Activated CD4-positive, alpha-beta T cell treated with anti-CD3 and anti-CD28 coated beads, Interleukin-2, amount 50 U/mL, for 48 hours (primary cell): ENCODE data around the gene DUS1L.

Source experiments
- DNase-seq, 2 experiments: peaks; one replicate each; pipeline ENCODE4 v3.0.0-alpha.2; 2020

Gene DUS1L

DNA sequence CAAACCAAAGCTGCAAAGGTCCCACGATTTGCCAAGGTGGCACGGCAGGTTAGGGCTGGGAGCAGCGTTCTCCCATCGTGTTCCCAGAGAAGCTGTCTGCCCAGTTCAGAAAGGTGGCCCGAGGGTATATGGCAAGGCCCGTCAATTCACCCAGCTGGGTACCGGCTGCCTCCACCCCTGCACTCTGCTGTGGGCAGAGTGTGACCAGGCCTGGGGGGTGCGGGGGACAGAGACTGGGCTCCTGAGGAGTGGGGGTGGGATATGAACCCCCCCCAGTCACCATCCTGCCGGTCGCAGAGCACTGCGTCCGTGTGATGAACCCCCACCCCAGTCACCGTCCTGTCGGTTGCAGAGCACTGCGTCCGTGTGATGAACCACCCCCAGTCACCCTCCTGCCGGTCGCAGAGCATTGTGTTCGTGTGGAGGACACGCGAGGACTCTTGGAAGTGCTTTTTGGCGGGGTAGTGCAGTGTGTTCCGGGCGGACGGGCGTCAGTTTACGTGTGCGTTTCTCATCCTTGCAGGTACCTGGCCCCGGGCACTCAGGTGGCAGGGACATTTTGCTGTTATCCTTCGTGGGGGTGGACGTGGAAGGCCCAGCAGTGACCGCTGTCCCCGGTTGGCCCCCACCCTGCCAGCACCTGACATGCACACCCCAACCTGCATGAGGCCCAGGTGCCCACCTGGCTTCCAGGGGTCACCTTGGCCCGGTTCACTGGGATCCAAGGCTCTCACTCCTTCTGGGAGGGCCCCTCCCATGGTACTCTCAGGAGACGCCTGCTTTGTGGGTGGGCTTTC, 35.1 kb upstream of the DUS1L start:
- DNase-seq = no peak

GRCh38 chr17:82098939-82099763, 33.5 kb upstream of the DUS1L start:
- DNase-seq = peak in 1 of 2 experiments; percentile 23

DNA sequence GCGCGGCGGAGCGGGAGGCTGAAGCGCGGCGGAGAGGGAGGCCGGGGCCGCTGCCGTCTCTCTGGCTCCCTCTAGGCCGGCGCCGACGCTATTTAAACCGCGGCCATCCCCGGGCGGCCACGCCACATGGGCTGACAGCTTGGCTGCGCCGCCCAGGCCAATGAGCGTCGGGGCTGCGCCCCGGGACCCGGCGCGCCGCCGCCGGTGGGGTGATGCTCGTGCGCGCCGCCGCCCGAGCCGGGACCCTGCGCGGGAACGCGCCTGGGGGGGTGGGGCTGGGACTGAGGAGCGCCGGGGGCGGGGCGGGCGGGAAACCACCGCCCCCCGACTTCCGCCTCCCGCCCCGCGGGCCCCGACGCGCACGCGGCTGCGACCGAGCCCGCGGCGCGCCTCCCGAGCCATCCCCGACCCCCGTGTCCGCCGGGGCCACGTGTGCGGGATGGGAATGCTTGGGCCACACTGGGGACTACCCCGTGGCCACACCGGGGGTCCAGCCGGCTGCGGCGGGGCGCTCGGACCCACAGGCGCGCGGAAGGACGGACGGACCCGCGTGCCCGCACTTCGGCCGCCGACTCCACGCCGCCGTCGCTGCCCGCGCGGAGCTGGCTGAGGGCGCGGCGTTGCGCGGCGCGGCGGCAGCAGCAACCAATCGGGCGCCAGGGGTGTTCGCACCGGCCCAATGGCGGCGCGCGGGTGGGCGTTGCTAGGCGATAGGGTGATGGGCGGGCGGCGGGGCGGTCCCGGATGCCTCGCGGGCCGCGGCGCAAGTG, 32.8 kb upstream of the DUS1L start, which contains the start of gene FASN:
Gene FASN, minus strand, starts transcription at position 68 of the 770 bp plus-strand sequence. CDS start 1,791 bp downstream, outside the sequence.
- DNase-seq = peak; percentile 95

GRCh38 chr17:82097919-82098168, 32.2 kb upstream of the DUS1L start:
- no peak for DNase-seq

DNA sequence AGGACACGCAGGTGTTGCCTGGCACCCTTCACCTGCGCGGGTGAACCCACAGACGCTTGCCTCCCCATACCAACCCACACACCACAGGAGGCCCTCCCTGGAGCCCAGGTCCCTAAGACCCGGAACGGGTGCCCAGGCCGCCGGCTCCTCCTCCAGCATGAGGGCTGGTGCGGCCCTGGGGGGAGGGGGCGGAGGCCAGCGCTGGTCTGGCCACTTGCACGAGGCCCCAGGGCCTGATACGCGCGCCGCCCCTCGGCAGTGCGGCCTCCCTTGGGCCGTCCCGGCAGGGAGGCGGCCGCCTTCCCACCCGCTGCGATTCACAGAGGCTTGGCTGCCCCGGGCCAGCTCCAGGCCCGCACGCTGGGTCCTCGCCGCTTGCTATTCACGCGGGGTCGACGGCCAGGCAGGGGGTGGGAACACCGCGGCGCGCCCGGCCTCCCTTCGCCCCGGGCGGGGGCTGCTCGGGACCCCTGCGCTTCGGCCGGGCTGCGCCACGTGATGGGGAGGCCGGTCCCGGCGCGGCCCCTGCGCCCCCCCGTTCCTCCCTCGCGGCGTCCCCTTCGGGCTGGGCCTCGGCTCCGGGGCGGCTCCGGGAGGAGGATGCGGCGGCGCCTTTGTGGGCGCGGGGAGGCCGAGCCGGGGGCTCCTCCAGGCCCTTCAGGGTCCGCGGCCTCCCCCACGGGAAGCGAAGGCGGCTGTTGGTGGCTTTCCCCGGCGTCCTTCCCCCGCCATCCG, 31.7 kb upstream of the DUS1L start:
- DNase-seq = peak; percentile 32 to 38

GRCh38 chr17:82096709-82097183, 31.1 kb upstream of the DUS1L start:
- DNase-seq = no peak

DNA sequence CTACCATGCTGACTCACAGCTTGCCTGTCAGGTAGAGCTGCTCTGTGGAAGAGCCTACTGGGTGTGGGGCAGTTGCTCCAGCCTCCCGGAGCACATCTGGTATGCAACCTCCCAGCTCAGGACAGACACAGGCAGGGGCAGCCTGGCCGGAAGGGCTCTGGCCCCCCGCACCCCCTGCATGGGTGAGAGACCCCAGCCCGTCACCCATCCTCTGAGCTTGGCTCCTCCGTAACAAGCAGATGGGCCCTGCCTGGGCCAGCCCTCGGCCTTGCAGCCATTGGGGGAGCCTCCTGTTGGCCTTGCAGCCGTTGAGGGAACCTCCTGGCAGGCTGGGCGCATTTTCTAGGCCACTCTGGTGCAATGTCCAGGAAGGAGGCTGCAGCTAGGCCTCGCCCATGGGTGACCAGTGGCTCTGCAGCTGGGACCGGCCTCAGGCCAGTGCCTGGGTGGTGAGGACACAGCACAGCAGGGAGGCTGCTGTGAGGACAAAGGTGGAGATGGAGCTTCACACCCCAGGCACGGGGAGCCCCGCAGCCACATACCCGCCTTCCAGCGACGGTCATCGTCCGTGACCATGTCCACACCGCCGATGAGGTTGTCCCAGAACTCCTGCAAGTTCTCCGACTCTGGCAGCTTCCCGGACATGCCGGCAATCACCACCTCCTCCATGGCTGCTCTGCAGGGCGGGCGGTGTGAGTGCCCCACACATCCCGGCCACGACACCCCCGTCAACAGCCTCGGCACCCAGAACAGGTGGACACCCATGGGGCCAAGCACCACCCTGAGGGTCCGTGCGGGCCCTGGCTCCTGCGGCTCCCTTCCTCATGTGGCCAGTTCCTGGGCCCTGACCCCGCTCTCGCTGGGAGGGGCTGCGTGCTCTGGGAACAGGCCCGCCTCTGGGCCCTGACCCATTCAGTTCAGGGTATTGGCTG, 30.4 kb upstream of the DUS1L start:
- no peak for DNase-seq

DNA sequence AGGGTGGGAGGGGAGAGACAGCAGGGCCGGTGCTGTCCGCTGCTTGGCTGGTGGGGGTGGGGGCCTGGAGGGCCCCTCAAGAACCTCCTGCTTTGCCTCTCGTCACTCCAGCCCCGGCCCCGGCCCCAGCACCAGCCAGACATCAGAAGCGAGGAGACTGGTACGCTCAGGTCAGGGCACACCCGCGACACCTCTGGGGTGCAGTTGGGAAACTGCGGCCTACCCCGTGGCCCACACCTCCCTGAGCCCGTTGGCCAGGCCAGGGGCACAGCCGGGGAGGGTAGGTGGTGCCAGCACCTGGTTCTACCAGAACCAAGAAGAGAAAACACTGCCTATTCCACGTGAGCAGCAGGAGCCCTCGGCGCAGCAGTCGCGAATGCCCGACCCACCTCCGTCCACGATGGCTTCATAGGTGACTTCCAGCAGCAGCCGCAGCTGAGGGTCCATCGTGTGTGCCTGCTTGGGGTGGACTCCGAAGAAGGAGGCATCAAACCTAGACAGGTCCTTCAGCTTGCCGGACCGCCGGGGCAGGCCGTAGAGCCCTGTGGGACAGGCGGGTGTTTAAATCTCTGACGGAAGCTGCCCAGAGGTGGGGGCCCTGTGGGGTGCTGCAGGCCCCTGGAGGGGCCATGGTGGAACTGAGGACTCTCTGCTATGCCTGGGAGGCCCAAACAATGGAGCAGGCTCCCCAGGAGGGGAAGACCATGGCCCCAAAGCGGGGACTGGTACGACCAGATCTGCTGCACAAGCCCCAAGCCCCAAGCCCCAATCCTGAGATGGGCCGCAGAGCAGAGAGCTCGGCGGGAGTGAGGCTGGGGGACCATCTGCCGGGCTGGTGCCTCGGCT, 29.6 kb upstream of the DUS1L start:
- no peak for DNase-seq

- no peak for DNase-seq
Observed at GRCh38 chr17:82092995-82093751, 27.6 kb upstream of the DUS1L start.

- DNase-seq = no peak
Observed at GRCh38 chr17:82092628-82092994, 27.0 kb upstream of the DUS1L start.

DNA sequence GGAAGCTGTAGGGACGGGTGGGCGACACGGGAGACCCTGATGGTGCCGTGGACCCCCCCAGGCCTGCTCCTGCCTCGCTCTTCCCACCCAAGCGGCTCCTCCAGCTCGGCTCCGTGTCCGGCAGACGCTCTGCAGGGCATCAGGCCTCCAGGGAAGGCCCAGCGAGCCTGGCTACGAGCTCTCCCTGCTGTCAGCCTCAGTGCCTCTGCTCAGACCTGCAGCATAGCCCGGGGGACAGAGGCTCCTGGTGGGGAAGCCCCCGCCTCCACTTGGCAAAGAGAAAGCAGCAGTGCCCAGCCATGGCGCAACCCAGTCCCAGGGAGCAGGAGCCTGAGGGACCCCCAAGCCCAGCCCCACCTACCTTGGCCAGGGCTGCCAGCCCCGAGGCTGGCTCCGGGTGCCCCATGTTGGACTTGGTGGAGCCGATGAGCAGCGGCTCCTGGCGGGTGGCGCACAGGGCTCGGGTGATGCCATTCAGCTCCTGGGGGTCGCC, 26.5 kb upstream of the DUS1L start:
- DNase-seq = no peak

DNA sequence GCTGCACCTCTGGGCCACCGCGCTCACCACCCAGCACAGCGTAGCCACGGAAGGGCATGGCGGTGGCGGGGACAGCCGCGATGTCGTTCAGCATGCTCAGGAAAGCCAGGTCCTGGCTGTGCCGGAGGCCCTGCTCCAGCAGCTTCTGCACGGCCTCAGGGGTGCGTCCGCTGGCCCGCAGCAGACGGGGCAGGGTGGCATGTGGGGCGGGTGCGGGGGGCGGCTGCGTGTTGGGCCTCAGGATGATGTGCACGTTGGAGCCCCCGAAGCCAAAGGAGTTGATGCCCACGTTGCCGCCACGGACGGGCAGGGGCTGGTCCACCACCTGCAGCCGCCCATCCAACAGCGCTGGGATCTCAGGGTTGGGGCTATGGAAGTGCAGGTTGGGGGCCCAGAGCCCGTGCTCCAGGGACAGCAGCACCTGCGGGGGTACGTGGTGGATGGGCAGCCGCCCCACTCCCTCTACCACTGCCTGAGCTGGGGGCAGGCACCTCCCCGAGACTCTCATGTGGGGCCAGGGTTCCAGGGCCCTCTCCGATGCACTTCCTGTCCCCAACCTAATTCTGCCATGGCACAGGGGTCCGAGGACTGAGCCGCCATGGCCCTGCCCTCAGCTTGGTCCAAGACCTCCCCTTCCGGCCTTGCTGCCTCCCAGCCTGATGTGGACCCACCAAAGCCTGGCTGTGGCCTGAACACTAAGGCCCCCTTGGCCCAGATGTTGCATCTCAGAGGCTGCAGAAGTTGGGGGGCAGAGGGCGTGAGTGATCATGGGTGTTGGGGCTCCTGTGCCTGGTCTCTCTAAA, 25.9 kb upstream of the DUS1L start:
- DNase-seq = no peak

DNA sequence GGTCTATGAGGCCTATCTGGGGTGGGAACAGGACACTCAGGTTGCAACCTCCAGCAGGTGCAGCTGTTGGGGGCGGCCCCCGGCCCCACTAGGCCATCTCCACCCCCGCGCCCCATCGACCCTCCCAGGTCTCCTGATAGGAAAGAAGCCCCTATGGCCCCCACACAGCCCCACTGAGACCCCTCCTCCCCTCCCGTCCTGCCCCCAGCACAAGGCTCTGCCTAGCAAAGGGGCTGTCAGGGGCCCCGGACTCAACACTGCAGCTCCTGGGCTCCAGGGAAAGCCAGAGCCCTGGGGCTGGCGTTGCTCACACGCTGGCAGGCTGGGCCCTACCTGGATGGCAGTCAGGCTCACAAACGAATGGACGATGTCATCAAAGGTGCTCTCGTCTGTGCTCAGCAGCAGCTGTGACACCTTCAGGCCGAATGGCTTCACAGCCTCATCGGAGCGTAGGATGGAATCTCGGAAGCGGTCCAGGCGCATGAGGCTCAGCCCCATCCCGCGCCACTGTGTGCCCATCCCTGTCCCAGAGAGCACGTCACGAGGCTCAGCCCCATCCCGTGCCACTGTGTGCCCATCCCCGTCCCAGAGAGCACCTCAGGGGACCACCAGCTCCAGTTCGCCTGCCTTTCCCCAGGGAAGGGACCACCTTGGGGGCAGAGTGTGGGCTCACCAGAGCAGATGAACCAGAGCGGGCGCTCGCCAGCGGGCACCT, 25.1 kb upstream of the DUS1L start:
- DNase-seq = no peak

- no peak for DNase-seq
Observed at GRCh38 chr17:82089723-82090548, 24.3 kb upstream of the DUS1L start.

DNA sequence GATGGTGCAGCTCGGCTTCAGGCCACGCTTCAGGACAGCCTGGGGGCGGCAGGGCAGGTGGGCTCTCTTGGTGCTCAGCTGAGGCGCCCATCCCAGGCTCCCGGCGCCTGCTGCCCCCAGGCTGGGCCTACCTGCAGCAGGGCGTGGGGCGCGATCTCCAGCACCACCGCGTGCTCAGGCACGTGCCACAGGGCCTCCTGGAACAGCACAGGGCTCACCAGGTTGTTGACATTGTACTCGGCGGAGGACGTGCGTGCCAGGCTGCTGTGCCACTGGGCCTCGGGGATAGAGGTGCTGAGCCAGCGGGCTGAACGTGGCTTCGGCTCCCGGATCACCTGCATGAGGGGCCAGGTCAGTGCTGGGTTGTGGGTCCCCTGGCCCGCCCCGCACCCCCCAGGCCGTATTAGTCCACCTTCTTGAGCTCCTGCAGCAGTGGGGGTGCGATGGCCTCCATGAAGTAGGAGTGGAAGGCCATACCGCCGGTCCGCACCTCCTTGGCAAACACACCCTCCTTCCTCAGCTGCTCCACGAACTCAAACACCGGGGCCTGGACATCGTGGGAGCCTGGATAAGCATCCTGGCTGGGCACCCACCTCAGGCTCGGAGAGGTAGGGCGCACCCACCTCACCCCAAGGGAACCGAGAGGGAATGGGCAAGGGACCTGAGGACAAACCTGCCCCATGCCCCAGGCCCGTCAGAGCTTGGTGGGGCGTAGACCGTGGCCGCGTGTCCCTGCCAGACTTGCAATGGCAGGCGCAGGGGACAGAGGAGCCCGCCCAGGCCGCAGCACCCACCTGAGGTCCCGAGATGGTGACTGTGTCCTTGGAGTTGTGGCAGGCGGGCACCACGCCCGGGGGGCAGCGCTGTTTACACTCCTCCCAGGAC, 23.5 kb upstream of the DUS1L start:
- no peak for DNase-seq
